HepG2 (cell line): ENCODE results near the gene GAREM1. TPM values are rescaled to one million over a fixed set of nuclear protein-coding genes. Genes with fewer than 3 reads are reported as not detected.

Experiments
- ATAC-seq: fragments of 200-7000 bp; cut with Tn5 transposase; 3 replicates; pipeline ENCODE4 v1.9.1; 2020; ENCODE audit warnings: mild to moderate bottlenecking, moderate library complexity
- BruUV-seq: library from RNA; stranded (reverse); fragments of 400-500 nt; replicated peaks from 2 replicates; lab custom pipeline; 2021; lab: Mats Ljungman, UMichigan
- CTCF ChIA-PET: fragments of 300-600 bp; formaldehyde crosslinking; extraction: SDS; loops from one replicate; lab custom pipeline; 2021; ENCODE audit warnings: low total read pairs, inconsistent platforms, low intra/inter-chr PET ratio; lab: Yijun Ruan, JAX
- POLR2A ChIA-PET: fragments of 350-600 bp; sonication (Branson Sonifier 250); formaldehyde crosslinking; loops from one replicate; lab custom pipeline; 2020; ENCODE audit warnings: antibody characterized with exemption, inconsistent platforms; lab: Yijun Ruan, JAX
- DNase-seq: peaks from one replicate; pipeline ENCODE4 v3.0.0-alpha.2; 2015; ENCODE audit warnings: low spot score
- FAIRE-seq: peaks from 3 replicates; lab custom pipeline; 2011; peaks lifted over from hg19 to GRCh38; lab: Jason Lieb, UNC
- H2AFZ ChIP-seq: one replicate; pipeline ENCODE4 v1.6.1; 2011; ENCODE audit warnings: low read length, inconsistent platforms
- H3K27ac ChIP-seq: fragments of 300-600 bp; 3 replicates; pipeline ENCODE4 v1.8.0; 2011; ENCODE audit warnings: mixed run types, mild to moderate bottlenecking, mixed read lengths, low read length, inconsistent platforms; ENCODE audit not compliant: insufficient read depth; ENCODE audit errors: extremely low read length
- H3K27me3 ChIP-seq, 2 experiments: fragments of 200-600 bp in 1 of 2; 2 replicates in 1 of 2; 3 replicates in 1 of 2; pipeline versions ENCODE4 v1.6.0 to v1.8.0; 2011; ENCODE audit warnings: low read length in 2 of 2, mild to moderate bottlenecking in 2 of 2, moderate library complexity in 2 of 2, inconsistent platforms in 1 of 2; ENCODE audit not compliant: insufficient read depth in 2 of 2, control insufficient read depth in 1 of 2
- H3K36me3 ChIP-seq, 2 experiments: fragments of 200-600 bp in 1 of 2; replicated peaks in 1 of 2; 2 replicates in 1 of 2; 3 replicates in 1 of 2; pipeline versions ENCODE4 v1.5.1 to v1.8.0; 2011; ENCODE audit warnings: low read length in 2 of 2, inconsistent platforms in 1 of 2; ENCODE audit not compliant: insufficient read depth in 2 of 2, control insufficient read depth in 1 of 2
- H3K4me1 ChIP-seq: 2 replicates; pipeline ENCODE4 v1.5.1; 2012; ENCODE audit warnings: low read length, inconsistent platforms; ENCODE audit not compliant: insufficient read depth
- H3K4me2 ChIP-seq: 2 replicates; pipeline ENCODE4 v1.6.0; 2011; ENCODE audit warnings: low read depth, low read length, inconsistent platforms
- H3K4me3 ChIP-seq, 3 experiments: fragments of 200-600 bp in 1 of 3; sonication (generic), shearing (Covaris generic) in 1 of 3; replicated peaks in 1 of 3; 2 replicates each; pipeline ENCODE4 v1.5.1; 2011 to 2016; ENCODE audit warnings: low read length in 3 of 3, inconsistent platforms in 2 of 3, low read depth in 2 of 3, mild to moderate bottlenecking in 2 of 3, control low read depth in 1 of 3, mixed read lengths in 1 of 3; ENCODE audit not compliant: insufficient read depth in 1 of 3
- H3K79me2 ChIP-seq: one replicate; pipeline ENCODE4 v1.6.1; 2011; ENCODE audit warnings: low read length, inconsistent platforms; ENCODE audit not compliant: insufficient read depth
- H3K9ac ChIP-seq: 2 replicates; pipeline ENCODE4 v1.6.0; 2011; ENCODE audit warnings: mild to moderate bottlenecking, low read depth, low read length, inconsistent platforms; ENCODE audit not compliant: insufficient read depth
- H3K9me3 ChIP-seq: 2 replicates; pipeline ENCODE4 v1.5.1; 2012; ENCODE audit warnings: mild to moderate bottlenecking, low read length
- H4K20me1 ChIP-seq: 2 replicates; pipeline ENCODE4 v1.6.0; 2011; ENCODE audit warnings: inconsistent platforms, mild to moderate bottlenecking, low read length, moderate library complexity; ENCODE audit not compliant: insufficient read depth
- AKNA ChIP-seq: sonication (generic); formaldehyde crosslinking; IDR thresholded peaks from 2 replicates; pipeline ENCODE4 v1.4.0; 2020; ENCODE audit warnings: missing genetic modification reagents, borderline replicate concordance
- NCOA1 ChIP-seq: sonication (generic); formaldehyde crosslinking; IDR thresholded peaks from 2 replicates; pipeline ENCODE4 v1.9.0; 2021; ENCODE audit warnings: missing genetic modification reagents
- POLR2G ChIP-seq: fragments of 200-400 bp; formaldehyde crosslinking; IDR thresholded peaks from 2 replicates; pipeline ENCODE4 v1.6.1; 2018; ENCODE audit warnings: mild to moderate bottlenecking, low read depth, low read length, moderate library complexity
- PTBP1 ChIP-seq: fragments of 200-400 bp; formaldehyde crosslinking; IDR thresholded peaks from 2 replicates; pipeline ENCODE4 v1.6.1; 2018; ENCODE audit warnings: low read length, low read depth; ENCODE audit not compliant: poor library complexity, severe bottlenecking
- ZBTB14 ChIP-seq: sonication (generic); formaldehyde crosslinking; IDR thresholded peaks from 2 replicates; pipeline ENCODE4 v1.4.0; 2020; ENCODE audit warnings: missing genetic modification reagents
- ZBTB2 ChIP-seq: sonication (generic); formaldehyde crosslinking; IDR thresholded peaks from 2 replicates; pipeline ENCODE4 v1.8.0; 2022; ENCODE audit warnings: low read depth, missing genetic modification reagents
- ZBTB25 ChIP-seq: IDR thresholded peaks from 2 replicates; pipeline ENCODE4 v1.6.1; 2018; ENCODE audit warnings: missing genetic modification reagents
- ZNF343 ChIP-seq: sonication (generic); formaldehyde crosslinking; IDR thresholded peaks from 2 replicates; pipeline ENCODE4 v1.4.0; 2020; ENCODE audit warnings: mild to moderate bottlenecking, missing genetic modification reagents
- ZNF564 ChIP-seq: sonication (generic); formaldehyde crosslinking; IDR thresholded peaks from 2 replicates; pipeline ENCODE4 v1.8.1; 2023; ENCODE audit warnings: mild to moderate bottlenecking, missing genetic modification reagents
- WGBS: methylation state at CpG from one replicate; pipeline ENCODE4 v1.1.6; 2017; ENCODE audit warnings: low lambda C conversion rate; 5-methylcytosine and 5-hydroxymethylcytosine counted together
- in situ Hi-C: cut with HindIII; loops from 2 replicates; pipeline ENCODE4 v1.10.0; 2017; ENCODE audit warnings: low pct_unique_long_range_greater_than_20kb; ENCODE audit not compliant: extremely low pct_ligation_motif_present
- intact Hi-C: fragments of 100-400 bp; cut with micrococcal nuclease; formaldehyde crosslinking; loops from one replicate; pipeline ENCODE4 v1.10.0; 2022; ENCODE audit not compliant: unreplicated experiment
- polyA plus RNA-seq, 8 experiments: library from polyadenylated mRNA; depleted of rRNA in 3 of 8; stranded (reverse) in 7 of 8; unstranded in 1 of 8; fragments of >200 nt; fragmentation: Illumina TruSeq in 4 of 8; extraction: Trizol in 4 of 8; gene quantifications; 2 replicates each; pipeline versions ENCODE4 v1.2.1 to v1.2.3, GENCODE V29; 2011 to 2016; ENCODE audit warnings: low read depth in 4 of 8, missing spikeins in 1 of 8, mixed read lengths in 1 of 8; ENCODE audit not compliant: insufficient read depth in 1 of 8
- total RNA-seq, 5 experiments: library from RNA; depleted of rRNA; stranded (reverse); fragments of >200 nt; fragmentation: Illumina TruSeq; extraction: Trizol; gene quantifications; 2 replicates each; pipeline ENCODE4 v1.2.3, GENCODE V29; 2016; ENCODE audit warnings: low read depth in 1 of 5

The GAREM1 gene
- total and polyA plus RNA-seq, 2 of the 13 experiments (the other 11 are each of a cell fraction or from before 2014, with no cell fraction given): 2.5 to 2.9 TPM

GRCh38 chr18:32297579-32298170 lies 173.0 kb downstream of the GAREM1 start (continued):
- TF ChIP-seq AKNA (CRISPR knock-in tag): no peak
- no peak for TF ChIP-seq ZNF564 (CRISPR knock-in tag)
- TF ChIP-seq POLR2G: no peak
- no peak for TF ChIP-seq ZBTB14 (CRISPR knock-in tag)
- no peak for TF ChIP-seq ZNF343 (CRISPR knock-in tag)
- no peak for TF ChIP-seq PTBP1

GRCh38 chr18:32296851-32297250 lies 173.8 kb downstream of the GAREM1 start:
- ChIA-PET CTCF (no interaction called here), POLR2A (no interaction called here)
- Histone ChIP-seq H3K27me3 (no peaks in the 10 kb centered on the region), H3K27ac (no peak overlapping the region), H3K36me3 (no peaks in the 10 kb centered on the region), H3K4me1 (peaks cover 10% of the 10 kb centered on the region), H2AFZ (no peak overlapping the region), H3K4me3 (no peak overlapping the region), H3K9ac (no peak overlapping the region), H3K79me2 (no peaks in the 10 kb centered on the region), H4K20me1 (no peaks in the 10 kb centered on the region), H3K4me2 (no peak overlapping the region), H3K9me3 (no peaks in the 10 kb centered on the region)
- WGBS: 93% methylated on average over 2 of the region's 2 CpGs
- in situ Hi-C loops: no loop called here
- DNase-seq: no peak
- intact Hi-C loops: no loop called here
- ATAC-seq: no peak
- no peak for FAIRE-seq
- no TSS peak for BruUV-seq
- TF ChIP-seq ZBTB2 (CRISPR knock-in tag) (no peak), ZBTB25 (no peak), NCOA1 (CRISPR knock-in tag) (no peak)
